GM12891 (cell line): ENCODE measurements around the gene MFGE8.

Experiments
- PAX5 ChIP-seq: IDR thresholded peaks from 2 replicates; pipeline ENCODE4 v1.6.1; 2011; ENCODE audit warnings: low read length, moderate library complexity, mild to moderate bottlenecking; ENCODE audit not compliant: insufficient read depth, severe bottlenecking
- POLR2A ChIP-seq: IDR thresholded peaks from 2 replicates; pipeline ENCODE4 v1.6.1; 2011; ENCODE audit warnings: low read depth, low read length, control low read depth
- POLR2AphosphoS5 ChIP-seq: IDR thresholded peaks from 2 replicates; pipeline ENCODE4 v1.6.1; 2011; ENCODE audit warnings: low read depth, low read length, control low read depth
- POU2F2 ChIP-seq: IDR thresholded peaks from 2 replicates; pipeline ENCODE4 v1.6.1; 2011; ENCODE audit warnings: low read depth, mild to moderate bottlenecking, control low read depth, low read length, moderate library complexity
- SPI1 ChIP-seq: IDR thresholded peaks from 2 replicates; pipeline ENCODE4 v1.6.1; 2011; ENCODE audit warnings: low read depth, low read length, control low read depth
- TAF1 ChIP-seq: IDR thresholded peaks from 2 replicates; pipeline ENCODE4 v1.6.1; 2011; ENCODE audit warnings: low read depth, low read length, control low read depth

DNA sequence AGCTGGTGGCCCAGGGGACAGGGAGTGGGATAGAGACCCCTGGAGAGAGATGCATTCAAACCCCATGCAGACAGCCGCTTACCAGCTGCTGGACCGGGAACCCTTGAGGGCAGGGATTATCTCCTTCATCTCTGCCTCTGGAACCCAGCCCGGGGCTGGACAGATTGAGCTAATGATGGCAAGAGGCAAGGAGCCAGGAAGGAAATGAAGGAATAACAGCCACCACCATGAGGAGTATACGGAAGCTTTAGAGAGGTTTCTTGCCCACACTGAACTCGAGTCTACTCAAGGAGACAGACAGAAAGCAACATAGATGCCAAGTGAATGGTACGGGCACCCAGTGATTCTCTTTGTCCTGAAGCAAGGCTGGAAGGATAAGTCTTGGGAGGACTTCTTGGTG lies 41.1 kb downstream of the MFGE8 start:
- TF ChIP-seq POLR2A (no peak), SPI1 (no peak), POLR2AphosphoS5 (no peak), TAF1 (no peak), POU2F2 (no peak), PAX5 (no peak)
